GDM1 (cell line): ENCODE measurements around the gene NDUFB2.
"Not testable (repeated sequence)": the region's sequence is repeated elsewhere in the genome, so short reads cannot be mapped to it uniquely, and the experiment has no call there.

Source experiments
- DNase-seq: peaks from one replicate; lab custom pipeline; 2025; lab: John Stamatoyannopoulos, UW

The NDUFB2 gene

DNA sequence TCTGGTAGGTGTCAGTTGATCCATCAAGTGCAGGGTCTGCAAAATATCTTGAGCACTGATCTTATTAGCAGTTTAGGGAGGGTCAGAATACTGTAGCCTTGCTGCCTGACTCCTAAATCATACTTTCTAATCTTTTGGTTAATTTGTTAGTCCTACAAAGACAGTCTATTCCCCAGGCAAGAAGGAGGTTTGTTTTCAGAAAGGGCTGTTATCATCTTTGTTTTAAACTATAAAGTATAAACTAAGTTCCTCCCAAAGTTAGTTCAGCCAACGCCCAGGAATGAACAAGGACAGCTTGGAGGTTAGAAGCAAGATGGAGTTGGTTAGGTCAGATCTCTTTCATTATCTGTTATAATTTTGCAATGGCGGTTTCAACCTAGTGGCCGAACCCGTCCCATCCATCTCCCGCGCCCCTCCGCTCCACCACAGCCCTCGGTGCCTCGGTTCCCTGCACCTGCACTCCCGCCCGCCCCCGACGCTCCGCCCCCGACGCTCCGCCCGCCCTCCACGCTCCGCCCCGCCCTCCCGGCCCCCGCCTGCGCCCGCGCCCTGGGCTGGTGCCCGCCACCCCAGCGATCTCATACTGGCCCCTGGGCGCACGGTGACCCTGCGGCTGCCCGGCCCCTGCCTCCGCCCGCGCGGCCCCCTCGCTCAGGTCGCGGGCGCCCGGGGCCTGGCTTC lies 24.0 kb upstream of the NDUFB2 start, which contains the start of gene ADCK2:
Gene ADCK2 (plus strand): TSS at position 564 of the 681 bp plus-strand sequence. CDS start 386 bp downstream, outside the sequence.
- DNase-seq = peak; percentile 49

DNA sequence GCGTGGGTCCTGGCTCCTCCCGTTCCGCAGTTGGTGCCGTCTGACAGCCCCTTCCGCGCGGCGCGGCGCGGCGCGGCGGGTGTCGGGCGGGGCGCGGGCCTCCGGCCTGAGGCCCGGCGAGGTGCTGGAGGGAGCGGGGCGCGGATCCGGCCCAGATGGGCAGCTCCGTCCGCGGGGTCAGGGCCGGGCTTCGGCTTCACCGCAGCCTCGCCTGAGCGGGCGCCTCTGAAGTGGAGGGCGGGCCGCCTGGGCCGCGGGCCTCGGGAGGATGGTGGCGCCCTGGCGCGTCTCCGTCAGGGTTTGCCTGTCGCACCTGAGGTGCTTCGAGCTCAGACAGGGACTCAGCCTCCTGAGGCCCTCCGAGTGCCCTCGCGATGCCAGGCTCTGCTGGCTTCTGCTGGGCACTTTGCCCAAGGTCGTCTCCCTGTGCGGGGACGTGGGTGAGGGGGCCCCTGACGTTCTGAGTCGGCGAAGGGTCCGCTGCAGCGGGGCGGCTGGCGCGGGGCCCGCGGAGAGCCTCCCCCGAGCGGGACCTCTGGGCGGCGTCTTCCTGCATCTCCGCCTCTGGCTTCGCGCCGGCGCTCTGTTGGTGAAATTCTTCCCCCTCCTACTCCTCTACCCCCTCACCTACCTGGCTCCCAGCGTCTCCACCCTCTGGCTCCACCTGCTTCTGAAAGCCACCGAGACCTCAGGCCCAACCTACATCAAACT lies 23.3 kb upstream of the NDUFB2 start:
- peak; percentile 49 for DNase-seq

DNA sequence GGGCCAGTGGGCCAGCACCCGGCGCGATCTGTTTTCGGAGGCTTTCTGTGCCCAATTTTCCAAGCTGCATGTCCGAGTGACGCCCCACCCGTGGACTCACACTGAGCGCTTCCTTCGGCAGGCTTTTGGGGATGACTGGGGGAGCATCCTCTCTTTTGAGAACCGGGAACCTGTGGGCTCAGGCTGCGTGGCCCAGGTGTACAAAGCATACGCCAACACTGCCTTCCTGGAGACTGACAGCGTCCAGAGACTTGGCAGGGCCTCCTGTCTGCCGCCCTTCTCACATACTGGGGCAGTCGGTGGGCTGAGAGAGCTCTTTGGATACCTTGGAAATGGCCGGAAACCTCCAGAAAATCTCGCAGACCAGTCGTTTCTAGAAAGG lies 22.7 kb upstream of the NDUFB2 start:
- DNase-seq = no peak

DNA sequence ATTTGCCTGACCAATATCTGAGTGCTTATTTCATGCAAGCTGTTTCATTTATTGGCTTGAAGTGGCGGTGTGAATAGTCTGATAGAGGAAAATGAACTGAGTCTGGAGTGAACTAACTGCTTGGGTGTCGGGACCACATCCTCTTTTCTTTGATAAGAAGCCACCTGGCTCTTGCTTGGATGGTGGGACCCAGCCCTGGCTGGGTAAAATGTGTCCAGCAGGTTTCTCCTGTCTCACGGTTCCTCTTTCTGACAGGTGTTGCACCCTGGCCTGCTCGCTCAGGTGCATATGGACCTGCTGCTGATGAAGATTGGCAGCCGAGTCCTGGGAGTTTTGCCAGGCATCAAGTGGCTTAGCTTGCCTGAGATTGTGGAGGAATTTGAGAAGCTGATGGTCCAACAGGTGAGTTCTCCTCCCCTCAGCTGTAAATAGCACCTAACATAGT lies 22.1 kb upstream of the NDUFB2 start:
- no peak for DNase-seq

DNA sequence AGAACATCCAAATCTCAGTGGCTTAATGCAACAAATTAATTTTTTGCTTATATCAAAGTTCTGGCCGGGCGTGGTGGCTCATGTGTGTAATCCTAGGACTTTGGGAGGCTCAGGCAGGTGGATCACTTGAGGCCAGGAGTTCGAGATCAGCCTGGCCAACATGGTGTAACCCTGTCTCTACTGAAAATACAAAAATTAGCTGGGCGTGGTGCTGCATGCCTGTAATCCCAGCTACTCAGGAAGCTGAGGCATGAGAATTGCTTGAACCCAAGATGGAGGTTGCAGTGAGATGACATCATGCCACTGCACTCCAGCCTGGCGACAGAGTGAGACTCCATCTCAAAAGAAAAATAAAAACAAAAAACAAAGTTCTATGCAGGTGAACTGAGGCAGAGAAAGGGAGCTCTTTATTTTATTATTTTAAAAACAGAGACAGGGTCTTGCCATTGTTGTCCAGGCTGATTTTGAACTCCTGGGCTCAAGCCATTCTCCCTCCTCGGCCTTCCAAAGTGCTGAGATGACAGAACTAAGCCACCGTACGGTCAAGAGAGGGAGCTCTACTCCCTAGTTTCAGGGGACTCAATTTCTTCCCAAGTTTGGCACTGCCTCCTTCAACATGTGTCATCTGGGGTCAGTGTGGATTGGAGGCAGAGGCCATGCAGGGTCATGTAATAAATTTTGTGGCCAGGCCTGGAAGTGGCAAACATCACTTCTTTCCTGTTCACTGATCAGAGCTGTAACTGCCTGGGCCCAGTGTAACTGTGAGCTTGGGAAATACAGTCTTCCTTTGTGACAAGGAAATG lies 21.4 kb upstream of the NDUFB2 start:
- peak; percentile 42 for DNase-seq

DNA sequence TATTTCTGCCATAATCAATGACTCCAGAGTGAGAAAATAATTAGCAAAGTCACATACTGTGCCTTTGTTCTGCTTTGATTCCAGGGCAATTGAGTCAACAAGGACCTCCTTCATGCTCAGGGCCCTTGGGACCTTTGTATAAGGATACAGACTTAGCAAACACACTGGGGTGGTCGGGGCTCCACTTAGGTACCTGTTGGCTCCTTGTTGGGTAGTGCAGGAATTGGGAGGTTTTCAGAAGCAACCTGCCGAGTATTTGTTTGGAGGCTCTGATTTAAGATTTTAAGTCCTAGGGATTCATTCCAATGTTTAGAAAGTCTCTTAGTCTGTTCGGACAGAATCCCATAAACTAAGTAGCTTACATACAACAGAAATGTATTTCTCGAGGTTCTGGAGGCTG lies 20.8 kb upstream of the NDUFB2 start:
- DNase-seq = no peak

DNA sequence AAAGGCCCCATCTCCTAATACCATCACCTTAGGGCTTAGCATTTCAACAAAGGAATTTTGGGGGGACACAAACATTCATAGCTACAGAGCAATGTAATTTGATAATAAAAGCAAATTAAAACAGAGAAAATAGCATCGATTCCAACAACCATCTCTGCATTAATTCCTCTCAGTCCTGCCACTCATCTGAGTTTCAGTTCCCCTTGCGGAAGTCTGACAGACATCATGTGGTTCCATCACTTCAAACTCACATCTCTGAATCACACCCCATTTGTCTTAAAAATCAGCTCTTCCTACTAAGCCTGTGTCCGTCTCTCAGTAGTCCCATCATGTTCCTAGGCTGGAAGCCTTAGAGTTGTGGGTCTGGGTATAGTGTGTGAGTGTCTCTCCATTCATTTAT lies 20.2 kb upstream of the NDUFB2 start:
- DNase-seq = no peak

DNA sequence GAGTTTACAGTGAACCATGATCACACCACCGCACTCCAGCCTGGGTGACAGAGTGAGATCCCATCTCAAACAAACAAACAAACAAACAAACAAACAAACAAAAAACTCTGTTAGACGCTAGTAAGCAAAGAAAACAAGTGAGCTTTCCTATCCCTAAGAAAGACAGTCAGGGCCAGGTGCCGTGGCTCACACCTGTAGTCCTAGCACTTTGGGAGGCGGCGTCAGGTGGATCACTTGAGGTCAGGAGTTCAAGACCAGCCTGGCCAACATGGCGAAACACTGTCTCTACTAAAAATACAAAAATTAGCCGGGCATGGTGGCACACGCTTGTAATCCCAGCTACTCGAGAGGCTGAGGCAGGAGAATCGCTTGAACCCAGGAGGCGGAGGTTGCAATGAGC lies 19.6 kb upstream of the NDUFB2 start:
- not testable (repeated sequence) for DNase-seq

DNA sequence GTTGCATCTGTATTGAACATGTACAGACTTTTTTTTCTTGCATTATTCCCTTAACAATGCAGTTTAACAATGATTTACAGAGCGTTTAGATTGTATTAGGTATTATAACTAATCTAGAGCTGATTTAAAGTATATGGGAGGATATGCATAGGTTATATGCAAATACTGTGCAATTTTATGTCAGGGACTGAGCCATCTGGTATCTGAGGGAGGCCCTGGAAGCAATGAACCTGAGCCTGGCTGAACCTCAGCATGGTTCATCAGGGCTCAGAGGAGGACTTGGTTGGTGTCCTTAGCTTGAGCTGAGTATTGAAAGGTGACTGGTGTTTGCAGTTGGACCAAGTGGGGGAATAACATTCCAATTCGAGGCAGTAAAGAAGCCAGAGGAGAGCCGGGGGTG lies 19.0 kb upstream of the NDUFB2 start:
- DNase-seq = no peak

DNA sequence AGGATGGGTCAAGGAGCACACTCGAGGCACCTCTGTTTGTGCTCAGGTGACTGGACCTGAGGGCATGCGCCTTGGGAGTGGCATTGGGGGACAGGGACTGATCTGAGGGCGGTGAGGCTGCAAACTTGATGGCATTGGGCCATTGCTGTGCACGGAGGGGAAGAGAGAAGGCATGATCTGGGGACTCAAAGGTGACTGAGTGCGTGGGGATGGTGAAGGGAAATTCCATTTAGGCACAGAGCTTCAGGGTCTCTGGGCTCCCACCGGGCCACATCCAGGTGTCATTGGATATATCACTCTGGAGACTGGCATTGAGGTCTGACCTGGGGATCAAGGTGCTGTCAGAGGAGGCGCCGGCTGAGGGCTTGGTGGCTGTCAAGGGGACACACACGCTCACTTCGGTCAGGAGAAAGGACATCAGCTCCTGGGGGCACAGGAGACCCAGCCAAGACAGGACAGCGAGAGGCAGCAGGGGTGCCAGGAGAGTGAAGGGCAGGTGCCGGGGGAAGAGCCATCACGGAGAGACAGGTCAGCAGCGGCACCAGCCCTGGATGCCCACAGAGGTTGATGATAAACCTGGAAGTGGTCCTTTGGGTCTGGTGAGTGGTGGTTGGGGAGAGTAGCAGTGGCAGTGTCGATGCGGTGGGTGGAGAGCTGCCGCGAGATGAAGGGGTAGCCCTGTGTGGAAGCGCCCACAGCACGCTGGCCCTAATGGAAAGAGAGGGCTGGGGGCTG lies 18.3 kb upstream of the NDUFB2 start:
- DNase-seq = no peak

DNA sequence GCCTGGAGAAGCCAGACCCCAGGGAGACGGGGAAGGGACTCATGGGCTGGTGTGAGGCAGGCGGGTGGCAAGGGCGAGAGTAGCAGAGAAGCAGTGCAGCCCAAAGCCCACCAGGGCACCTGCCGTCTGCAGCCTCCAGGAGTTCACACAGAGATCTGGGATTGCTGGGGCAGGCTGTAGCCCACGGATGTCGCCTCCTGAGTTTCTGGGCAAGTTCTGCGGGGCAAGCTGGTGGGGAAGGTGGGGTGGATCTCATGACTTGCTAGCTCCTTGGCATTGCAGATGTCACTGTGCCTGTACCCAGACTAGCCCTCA lies 17.7 kb upstream of the NDUFB2 start:
- no peak for DNase-seq

DNA sequence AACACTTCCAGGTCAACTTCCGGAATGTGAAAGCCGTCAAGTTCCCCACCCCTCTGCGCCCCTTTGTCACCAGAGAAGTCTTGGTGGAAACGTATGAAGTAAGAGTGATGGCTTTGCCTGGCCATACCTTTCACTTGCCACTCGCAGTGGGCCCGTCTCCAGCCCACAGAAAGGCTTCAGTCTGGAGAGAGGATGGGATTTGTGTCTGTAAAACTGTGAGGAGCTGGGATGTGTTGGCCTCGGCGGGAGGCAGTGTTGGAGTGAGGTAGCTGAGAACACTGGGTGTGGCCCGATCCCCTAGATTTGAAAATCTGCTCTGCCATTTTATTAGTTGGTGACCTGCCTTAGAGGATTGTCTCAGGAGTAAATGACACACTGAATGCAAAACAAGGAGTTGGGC lies 17.3 kb upstream of the NDUFB2 start:
- DNase-seq = no peak

DNA sequence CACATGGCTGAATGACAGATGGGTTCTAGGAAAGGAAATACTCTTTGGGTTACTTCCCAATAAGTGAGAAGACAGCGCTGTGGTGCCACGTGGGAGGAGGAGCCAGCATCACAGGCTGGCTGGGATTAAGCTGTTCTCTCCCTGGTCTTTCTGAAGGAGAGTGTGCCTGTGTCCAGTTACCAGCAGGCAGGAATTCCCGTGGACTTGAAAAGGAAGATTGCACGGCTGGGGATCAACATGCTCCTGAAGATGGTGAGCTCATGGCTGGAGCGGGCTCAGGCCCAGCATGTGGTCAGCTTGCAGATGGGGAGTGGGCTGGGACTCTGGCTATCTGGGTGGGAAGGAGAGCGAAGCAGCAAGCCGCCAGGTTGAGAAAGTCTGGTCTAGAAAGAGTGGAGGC lies 15.6 kb upstream of the NDUFB2 start:
- no peak for DNase-seq

DNA sequence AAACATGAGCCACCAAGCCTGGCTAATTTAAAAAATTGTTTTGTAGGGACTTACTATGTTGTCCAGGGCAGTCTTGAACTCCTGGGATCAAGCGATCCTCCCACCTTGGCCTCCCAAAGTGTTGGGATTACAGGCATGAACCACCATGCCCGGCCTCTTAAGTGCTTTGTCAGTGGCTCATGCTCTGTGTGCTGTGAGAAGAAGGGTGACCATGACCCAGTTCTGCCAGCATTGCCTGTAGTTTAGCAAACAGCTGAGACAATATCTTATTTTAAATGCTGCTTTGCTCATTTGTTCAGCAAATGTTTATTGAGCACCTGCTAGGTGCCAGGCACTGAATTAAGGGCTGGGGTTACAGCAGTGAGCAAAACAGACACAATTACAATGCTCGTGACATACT lies 14.7 kb upstream of the NDUFB2 start:
- no peak for DNase-seq

DNA sequence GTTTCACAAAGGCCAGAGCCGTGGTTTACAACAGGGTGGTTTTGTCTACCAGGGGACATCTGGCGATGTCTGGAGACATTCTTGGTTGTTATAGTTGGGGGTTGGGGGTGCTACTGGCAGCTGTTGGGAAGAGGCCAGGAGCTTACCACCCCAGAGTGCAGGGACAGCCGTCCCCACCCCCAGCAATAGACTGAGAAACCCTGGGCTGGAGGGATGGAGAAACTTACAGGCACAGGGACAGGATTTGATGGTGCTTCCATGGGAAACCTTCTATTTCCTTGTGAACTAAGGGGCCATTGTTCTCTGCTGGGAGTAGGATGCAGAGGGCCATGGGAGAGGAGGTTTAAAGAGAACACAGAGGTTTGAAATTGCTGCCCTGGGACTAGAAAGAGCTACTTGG lies 12.9 kb upstream of the NDUFB2 start:
- no peak for DNase-seq

DNA sequence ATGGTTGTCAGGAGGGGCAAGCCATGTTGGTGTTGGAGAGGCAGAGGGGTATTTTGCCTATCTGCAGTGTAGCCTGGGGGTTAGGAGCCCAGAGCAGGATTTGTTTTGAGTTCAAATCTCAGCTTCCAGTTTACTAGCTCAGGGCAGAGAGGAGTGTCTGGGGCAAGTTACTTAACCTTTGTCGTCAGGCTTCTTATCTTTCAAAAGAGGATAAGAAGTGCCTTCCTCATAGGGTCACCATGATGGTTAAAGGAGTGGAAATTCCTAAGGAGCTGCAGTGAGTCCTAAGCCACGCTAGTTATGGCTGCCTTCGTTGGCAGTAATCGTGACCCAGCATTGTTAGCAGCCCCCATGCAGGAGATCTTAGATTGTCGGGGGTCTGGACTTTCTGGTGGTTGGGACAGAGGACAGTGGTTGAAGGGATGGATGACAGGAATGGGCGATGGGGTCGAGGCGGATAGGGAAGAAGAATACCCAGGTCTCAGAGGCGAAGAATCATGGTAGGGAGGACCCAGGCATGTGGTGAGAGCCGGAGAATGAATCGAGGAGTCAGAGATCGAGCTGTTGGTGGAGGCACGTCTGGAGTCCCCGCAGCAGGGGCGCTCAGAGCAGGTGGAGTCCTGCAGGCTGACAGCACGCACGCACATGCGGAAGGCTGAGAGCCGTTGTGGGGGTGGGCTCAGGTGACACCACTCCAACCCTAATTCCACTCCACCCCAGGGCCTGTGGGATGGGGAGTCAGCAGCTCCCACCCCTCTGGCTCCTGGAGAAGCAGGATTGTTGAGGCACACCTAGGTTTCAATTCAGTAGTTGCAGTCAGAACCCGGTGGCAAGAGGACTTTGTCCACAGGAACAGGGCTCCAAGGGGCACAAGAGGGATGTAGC lies 12.2 kb upstream of the NDUFB2 start:
- no peak for DNase-seq

DNA sequence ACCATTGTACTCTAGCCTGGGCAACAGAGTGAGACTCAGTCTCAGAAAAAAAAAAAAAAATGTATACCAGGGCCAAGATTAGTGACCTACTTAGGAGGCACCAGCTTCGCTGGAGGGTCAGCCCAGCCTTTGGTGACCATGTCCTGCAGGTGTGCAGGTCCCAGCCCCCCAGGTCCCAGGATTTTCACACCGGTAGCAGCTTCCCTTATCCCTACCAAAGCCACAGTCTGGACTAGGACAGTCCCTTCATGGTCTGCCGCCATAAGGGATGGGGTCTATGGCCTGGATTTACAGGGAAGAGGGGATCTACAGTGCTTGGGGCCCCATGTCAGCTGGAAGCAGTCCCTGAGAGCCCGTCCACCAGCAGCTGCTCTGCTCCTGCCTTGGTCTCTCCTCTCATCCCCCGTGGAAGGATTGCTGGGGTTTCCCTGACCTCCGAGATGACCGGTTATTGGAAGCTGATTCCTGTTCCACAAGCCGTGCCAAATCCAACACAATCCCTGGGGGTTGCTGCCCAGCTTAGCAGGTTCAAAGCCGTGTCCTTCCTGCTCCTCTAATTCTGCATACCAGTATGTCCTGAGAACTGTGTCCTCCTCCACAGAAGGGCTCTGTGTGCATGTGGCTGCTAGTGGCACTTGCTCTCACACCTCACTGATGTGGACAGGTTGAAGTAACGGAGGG lies 11.0 kb upstream of the NDUFB2 start:
- DNase-seq = no peak

DNA sequence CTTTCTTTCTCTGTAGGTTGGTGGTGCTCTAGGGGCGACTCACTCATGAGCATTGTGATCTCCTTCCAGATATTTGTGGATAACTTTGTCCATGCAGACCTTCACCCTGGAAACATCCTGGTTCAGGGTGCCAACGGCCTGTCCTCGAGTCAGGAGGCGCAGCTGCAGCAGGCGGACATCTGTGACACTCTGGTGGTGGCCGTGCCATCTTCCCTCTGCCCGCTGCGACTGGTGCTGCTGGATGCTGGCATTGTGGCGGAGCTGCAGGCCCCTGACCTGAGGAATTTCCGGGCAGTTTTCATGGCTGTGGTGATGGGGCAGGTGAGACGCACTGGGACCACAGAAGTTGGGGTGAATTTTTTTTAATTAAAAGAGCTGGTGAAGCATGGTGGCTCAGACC lies 9.6 kb upstream of the NDUFB2 start:
- no peak for DNase-seq

DNA sequence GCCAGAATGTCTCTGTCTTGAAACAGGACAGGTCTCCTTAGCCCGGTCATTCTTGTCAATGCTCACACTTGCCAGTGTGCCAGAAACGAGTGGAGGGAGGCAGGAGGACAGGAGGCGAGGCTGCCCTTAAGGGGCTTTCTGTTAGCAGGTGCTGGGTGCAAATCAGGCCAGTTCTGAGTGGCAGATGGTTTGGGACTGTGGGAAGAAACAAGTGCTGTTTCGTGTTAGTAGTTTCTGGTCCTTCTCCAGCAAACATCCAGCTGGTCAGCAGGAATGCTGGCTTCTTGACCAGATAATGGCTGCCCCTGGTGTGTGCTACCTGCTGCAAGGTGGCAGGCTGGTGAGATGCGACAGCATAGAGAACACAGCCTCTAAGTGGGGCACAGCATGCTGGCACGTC lies 8.2 kb upstream of the NDUFB2 start:
- DNase-seq = no peak

DNA sequence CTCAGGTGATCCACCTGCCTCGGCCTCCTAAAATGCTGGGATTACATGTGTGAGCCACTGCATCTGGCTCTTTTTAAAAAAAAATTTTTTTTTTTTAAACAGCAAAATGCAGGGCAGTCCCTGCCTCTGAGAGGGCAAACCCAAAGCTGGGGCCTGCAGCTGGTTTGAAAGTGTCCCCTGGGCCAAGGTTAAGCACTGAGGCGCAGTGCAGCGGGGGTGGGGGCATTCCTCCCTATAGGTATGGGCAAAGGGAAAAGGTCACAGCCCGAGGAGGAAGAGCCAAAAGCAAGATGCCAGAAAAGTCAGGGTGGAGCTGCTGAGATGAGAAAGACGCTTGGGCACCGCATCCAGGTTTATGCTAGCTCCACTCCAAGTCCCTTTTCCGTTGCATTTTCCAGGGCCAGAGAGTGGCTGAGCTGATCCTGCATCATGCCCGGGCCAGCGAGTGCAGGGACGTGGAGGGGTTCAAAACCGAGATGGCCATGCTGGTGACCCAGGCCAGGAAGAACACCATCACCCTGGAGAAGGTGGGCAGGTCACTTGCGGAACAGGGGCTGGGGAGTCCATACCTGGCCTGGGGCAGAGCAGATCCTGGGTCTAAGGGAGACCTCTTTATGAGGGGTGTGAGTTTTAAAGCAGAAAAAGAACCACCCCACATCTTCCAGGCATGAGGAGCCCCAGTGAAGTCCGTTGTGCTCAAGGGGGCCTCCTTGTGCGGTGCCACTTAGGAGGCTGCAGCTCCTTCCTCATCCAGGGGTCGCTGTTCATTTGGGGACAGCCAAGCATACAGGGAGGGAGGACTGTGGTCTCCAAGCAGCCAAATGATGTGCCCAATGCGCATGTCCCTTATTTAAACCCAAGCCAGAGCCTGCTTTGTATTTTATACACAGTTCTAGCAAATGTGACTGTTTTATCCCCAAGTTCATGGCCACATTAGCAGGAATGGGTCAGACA lies 7.0 kb upstream of the NDUFB2 start:
- no peak for DNase-seq
